GM18873 (cell line): ENCODE measurements around the gene LHX6.

Experiments
- ATAC-seq: cut with Tn5 transposase; IDR thresholded peaks from one replicate; pipeline ENCODE4 v1.9.1; 2021; ENCODE audit warnings: mild to moderate bottlenecking, moderate library complexity, moderate number of reproducible peaks; ENCODE audit not compliant: unreplicated experiment, low FRiP score

Gene LHX6

GRCh38 chr9:122236681-122237080, 7.9 kb upstream of the LHX6 start:
- no peak for ATAC-seq

GRCh38 chr9:122234022-122234748, 5.4 kb upstream of the LHX6 start:
- no peak for ATAC-seq

- no peak for ATAC-seq
Measured at GRCh38 chr9:122232796-122233306, 4.1 kb upstream of the LHX6 start.

GRCh38 chr9:122229485-122229837, 704 bp upstream of the LHX6 start:
- no peak for ATAC-seq

GRCh38 chr9:122228191-122228567, 578 bp downstream of the LHX6 start:
- ATAC-seq, result no peak

GRCh38 chr9:122227575-122227900, 1.2 kb downstream of the LHX6 start:
- no peak for ATAC-seq

- no peak for ATAC-seq
Measured at GRCh38 chr9:122226758-122227574, 1.8 kb downstream of the LHX6 start.

- no peak for ATAC-seq
Measured at GRCh38 chr9:122226142-122226757, 2.5 kb downstream of the LHX6 start.

GRCh38 chr9:122225312-122226141, 3.2 kb downstream of the LHX6 start:
- ATAC-seq, result no peak

GRCh38 chr9:122223435-122223834, 5.3 kb downstream of the LHX6 start:
- ATAC-seq, result no peak

GRCh38 chr9:122222791-122223190, 6.0 kb downstream of the LHX6 start:
- ATAC-seq, result no peak

- ATAC-seq, result no peak
Measured at GRCh38 chr9:122221183-122221811, 7.5 kb downstream of the LHX6 start.

GRCh38 chr9:122220673-122221182, 8.0 kb downstream of the LHX6 start:
- no peak for ATAC-seq

- no peak for ATAC-seq
Measured at GRCh38 chr9:122219856-122220672, 8.7 kb downstream of the LHX6 start.

GRCh38 chr9:122218935-122219855, 9.6 kb downstream of the LHX6 start:
- ATAC-seq, result no peak

- ATAC-seq, result no peak
Measured at GRCh38 chr9:122218071-122218934, 10.5 kb downstream of the LHX6 start.

GRCh38 chr9:122217640-122218039, 11.1 kb downstream of the LHX6 start:
- no peak for ATAC-seq
